Stimulated activated CD8-positive, alpha-beta memory T cell treated with anti-CD3 and anti-CD28 coated beads, Interleukin-4, amount 100 ng/mL, for 48 hours (primary cell): ENCODE measurements around the gene CFL1.

Experiments
- DNase-seq: peaks from one replicate; pipeline ENCODE4 v3.0.0-alpha.2; 2020

CFL1 gene

GRCh38 chr11:65887723-65888162 is 29.8 kb upstream of the CFL1 start:
- DNase-seq = no peak

- no peak for DNase-seq
These were observed 29.1 kb upstream of the CFL1 start for GRCh38 chr11:65886826-65887722.

- DNase-seq = no peak
These were observed 28.0 kb upstream of the CFL1 start for GRCh38 chr11:65885808-65886536.

- DNase-seq = no peak
These were observed 27.3 kb upstream of the CFL1 start for GRCh38 chr11:65885231-65885630.

GRCh38 chr11:65884716-65885092 is 26.7 kb upstream of the CFL1 start:
- DNase-seq = peak; percentile 88

GRCh38 chr11:65883786-65884715 is 26.1 kb upstream of the CFL1 start:
- DNase-seq = no peak

- no peak for DNase-seq
These were observed 25.2 kb upstream of the CFL1 start for GRCh38 chr11:65883058-65883761.

- DNase-seq = no peak
These were observed 24.4 kb upstream of the CFL1 start for GRCh38 chr11:65882120-65883057.

GRCh38 chr11:65880844-65881421 is 23.0 kb upstream of the CFL1 start:
- peak; percentile 43 for DNase-seq

- no peak for DNase-seq
These were observed 22.0 kb upstream of the CFL1 start for GRCh38 chr11:65880027-65880426.

- DNase-seq = peak; percentile 66
These were observed 21.6 kb upstream of the CFL1 start, which contains the start of gene CTSW for GRCh38 chr11:65879617-65880016. CTSW (plus strand) TSS chr11:65879837; CDS start chr11:65879855, 18 bp downstream.

- DNase-seq = peak; percentile 99
These were observed 15.6 kb upstream of the CFL1 start for GRCh38 chr11:65873318-65874156.

- no peak for DNase-seq
These were observed 14.8 kb upstream of the CFL1 start, which contains the start of gene EFEMP2 for GRCh38 chr11:65872586-65873317. EFEMP2 (minus strand) TSS chr11:65872800; CDS start chr11:65872354, 446 bp downstream.

GRCh38 chr11:65871811-65872548 is 14.0 kb upstream of the CFL1 start:
- no peak for DNase-seq

- DNase-seq = no peak
These were observed 13.0 kb upstream of the CFL1 start for GRCh38 chr11:65870706-65871681.

- no peak for DNase-seq
These were observed 12.3 kb upstream of the CFL1 start for GRCh38 chr11:65870307-65870658.
